Stimulated activated effector memory CD8-positive, alpha-beta T cell treated with anti-CD3 and anti-CD28 coated beads, Interleukin-12 subunit alpha, Interleukin-12 subunit beta, amount 100 ng/mL, for 72 hours (primary cell): ENCODE results near the gene KRT81.

Experiments used
- ATAC-seq: fragments of 150-1000 bp; cut with Tn5 transposase; 2 replicates; pipeline ENCODE4 v1.10.0; 2021
- DNase-seq, 2 donors: peaks; one replicate each; pipeline ENCODE4 v3.0.0; 2021 to 2022; ENCODE audit warnings: low spot score in 2 of 2
- H3K27ac Mint-ChIP-seq: one replicate; pipeline ENCODE4 v1.8.0; 2022; ENCODE audit warnings: mild to moderate bottlenecking, mixed read lengths
- H3K36me3 Mint-ChIP-seq: one replicate; pipeline ENCODE4 v1.8.0; 2022; ENCODE audit warnings: mild to moderate bottlenecking, mixed read lengths
- H3K4me1 Mint-ChIP-seq: one replicate; pipeline ENCODE4 v1.8.0; 2022; ENCODE audit warnings: mixed read lengths
- H3K4me3 Mint-ChIP-seq: one replicate; pipeline ENCODE4 v1.8.0; 2022; ENCODE audit warnings: mild to moderate bottlenecking, mixed read lengths
- H3K9me3 Mint-ChIP-seq: one replicate; pipeline ENCODE4 v1.8.0; 2022; ENCODE audit warnings: mixed read lengths

Gene KRT81

DNA sequence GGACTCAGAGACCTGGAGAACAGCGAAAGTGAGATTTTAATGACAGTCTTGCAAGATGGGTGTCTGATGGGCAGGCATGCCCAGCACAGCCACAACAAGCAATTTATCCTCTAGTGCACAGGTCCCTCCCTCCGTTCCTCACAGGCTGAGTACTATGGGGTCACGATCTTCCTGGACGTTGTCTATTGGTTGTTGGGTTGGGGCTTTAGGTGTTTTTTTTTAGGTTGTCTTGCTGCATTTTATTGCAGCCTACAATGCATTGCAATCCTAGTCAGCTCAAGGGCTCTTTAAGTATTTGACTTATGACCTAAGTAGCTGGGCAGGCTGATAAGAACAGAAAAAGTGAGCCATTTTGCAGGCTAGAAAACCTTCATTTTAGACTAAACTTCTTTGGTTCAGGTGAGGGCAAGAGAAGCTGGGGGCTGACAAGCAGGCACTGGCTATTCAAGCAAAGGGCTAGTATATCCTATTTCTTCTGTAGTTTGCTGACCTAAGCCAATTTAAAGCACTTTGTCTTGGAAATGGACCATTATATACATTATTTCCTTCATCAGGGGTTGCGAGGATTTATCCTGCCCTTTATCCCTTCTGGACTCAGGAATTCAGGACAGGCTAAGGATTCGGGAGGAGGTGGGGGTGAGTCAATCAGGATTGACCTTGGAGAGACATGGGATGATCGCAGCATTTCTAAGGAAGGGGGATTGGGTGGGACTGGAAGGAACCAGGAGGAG is 52.3 kb downstream of the KRT81 start:
- DNase-seq (no peak), ATAC-seq (no peak)
- Mint-ChIP-seq H3K27ac (no peak overlapping the region), H3K4me1 (peaks cover 17% of the 10 kb centered on the region), H3K4me3 (no peak overlapping the region), H3K9me3 (no peaks in the 10 kb centered on the region), H3K36me3 (no peaks in the 10 kb centered on the region)

DNA sequence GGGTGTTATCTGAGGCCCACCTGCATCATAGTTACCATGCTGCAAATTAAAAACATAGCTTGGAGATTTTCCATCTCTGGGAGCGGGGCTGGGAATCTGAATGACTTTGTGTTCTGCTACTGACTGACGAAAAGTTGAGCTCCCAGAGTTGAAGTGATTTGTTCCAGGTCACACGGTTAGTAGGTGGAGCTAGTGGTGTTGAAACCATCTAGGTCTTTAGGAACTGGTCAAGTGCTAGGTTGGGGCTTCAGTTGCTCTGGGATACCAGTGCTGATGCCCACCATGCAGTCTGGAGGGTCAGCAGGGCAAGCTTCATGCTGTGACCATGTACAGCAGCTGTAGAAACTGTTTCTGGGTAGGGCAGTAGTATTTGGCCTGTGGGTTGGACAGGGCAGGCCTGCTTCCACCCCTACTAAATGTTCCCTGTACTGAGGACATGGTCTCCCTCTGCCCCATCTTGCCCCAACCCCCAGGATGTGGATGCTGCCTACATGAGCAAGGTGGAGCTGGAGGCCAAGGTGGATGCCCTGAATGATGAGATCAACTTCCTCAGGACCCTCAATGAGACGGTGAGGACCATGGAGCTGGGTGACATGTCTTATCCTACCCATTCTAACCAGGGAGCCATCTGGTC is 53.0 kb downstream of the KRT81 start:
- Mint-ChIP-seq H3K36me3 (no peaks in the 10 kb centered on the region), H3K4me3 (no peak overlapping the region), H3K4me1 (peaks cover 13% of the 10 kb centered on the region), H3K27ac (no peak overlapping the region), H3K9me3 (no peaks in the 10 kb centered on the region)
- ATAC-seq, result no peak
- no peak for DNase-seq

DNA sequence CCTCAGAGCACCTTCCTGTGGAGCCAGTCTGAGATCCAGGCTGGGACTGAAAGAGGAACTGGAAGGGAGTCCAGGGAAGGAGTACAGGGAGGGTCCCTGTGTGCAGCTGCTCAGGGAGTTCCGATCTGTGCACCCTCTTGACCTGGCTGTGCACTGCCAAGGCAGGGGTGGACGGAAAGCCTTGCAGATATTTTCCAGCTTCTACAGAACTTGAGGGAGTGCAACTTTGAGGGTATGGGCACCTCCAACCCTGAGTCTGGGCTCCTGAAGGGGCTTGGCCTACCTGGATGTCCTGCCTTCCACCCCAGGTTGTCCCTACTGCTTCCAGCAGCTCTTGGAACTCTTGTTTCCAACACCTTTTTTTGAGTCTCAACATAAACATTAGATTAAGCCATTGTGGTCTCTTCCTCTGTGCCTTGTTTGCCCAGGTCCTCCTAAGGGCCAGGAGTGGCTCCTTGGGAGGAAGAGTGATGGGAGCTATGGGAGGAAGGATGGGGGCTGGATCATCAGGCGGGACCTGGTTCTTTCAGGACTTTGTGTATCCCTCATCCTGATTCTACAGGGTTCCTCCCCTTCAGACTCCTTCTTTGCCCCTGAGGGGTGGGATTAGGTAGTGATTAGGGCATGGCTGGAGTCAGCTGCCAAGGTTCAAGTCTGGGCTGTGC is 54.8 kb downstream of the KRT81 start:
- ATAC-seq (no peak), DNase-seq (no peak)
- Mint-ChIP-seq H3K9me3 (no peaks in the 10 kb centered on the region), H3K4me3 (no peak overlapping the region), H3K4me1 (peaks cover 8% of the 10 kb centered on the region), H3K36me3 (no peaks in the 10 kb centered on the region), H3K27ac (no peak overlapping the region)
